CD4-positive, alpha-beta T cell treated with Interleukin-4 for 4 hours (primary cell): Measurements from ENCODE around the gene FBXL4.

Experiments used
- DNase-seq: peaks from one replicate; pipeline ENCODE4 v3.0.0-alpha.2; 2020

FBXL4 gene

DNA sequence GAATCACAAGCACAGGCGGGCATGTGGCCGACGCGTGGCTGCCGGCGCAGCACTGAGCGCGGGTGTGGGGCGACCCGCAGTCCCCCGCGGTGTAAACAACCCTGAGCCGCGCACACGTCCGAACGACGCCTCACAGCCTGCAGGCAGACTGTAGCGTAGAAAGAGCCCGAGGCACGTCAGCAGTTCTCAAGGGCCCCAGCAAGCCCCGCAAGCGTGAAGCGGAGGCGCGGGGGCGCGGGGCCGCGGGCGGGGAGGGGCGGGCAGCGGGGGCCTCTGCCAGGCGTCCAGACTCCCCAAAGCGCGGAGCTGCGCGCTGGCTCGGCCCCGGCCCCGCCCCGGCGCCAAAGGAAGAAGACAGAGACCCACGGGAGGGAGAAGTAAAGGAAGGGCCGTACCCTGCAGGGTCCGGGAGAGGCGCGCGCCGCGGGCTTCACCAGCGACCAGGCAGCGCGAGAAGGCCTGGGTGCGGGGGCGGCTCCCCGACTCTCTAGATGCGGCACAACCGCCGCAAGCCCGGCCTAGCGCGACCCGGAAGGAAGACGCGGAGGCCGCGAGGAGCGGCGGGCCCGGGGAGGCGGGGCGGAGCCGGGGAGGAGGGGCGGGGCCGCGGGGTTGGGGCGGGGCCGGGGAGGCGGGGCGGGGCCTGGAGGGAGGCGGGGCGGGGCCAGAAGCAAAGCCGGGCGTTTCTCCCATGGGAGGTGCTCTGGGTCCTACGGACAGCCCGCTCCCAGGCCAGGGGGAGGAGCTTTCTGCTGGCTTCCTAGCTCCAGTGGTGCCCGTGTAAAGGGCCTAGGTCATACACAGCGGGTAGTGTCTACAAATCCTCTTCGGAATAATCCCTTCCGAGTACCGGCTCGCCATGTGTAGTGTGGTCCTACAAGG is at the start of gene FBXL4:
Gene FBXL4, minus strand, starts transcription at position 536 of the 882 bp plus-strand sequence. CDS start 20,958 bp downstream, outside the sequence.
- DNase-seq, result peak; percentile 70

GRCh38 chr6:98995116-98995515 is 47.4 kb upstream of the FBXL4 start:
- no peak for DNase-seq

DNA sequence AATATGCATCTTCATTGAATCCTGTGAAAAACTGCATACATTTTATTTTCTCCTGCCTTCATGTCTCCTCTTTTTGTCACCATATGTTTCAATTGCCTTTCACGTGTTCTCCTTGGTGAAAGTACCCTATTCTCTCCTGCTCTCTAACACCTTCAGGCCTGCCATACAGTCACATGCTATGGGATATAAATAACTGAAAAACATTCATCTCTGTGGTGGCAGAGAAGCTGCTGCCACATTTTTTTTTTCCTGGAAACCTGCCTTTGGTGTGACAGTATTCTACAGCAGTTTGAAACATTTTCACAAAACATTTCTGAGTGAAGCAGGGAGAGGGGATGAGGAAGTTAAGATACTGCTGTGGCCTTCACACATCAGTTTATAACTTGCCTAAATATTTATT is 44.8 kb upstream of the FBXL4 start:
- DNase-seq, result no peak

- no peak for DNase-seq
Observed at GRCh38 chr6:98986071-98986615, 38.4 kb upstream of the FBXL4 start.

GRCh38 chr6:98985391-98985790 is 37.6 kb upstream of the FBXL4 start:
- DNase-seq, result no peak

GRCh38 chr6:98984121-98984520 is 36.4 kb upstream of the FBXL4 start:
- no peak for DNase-seq

GRCh38 chr6:98981473-98981872 is 33.7 kb upstream of the FBXL4 start:
- no peak for DNase-seq

- no peak for DNase-seq
Observed at GRCh38 chr6:98980819-98981218, 33.1 kb upstream of the FBXL4 start.

DNA sequence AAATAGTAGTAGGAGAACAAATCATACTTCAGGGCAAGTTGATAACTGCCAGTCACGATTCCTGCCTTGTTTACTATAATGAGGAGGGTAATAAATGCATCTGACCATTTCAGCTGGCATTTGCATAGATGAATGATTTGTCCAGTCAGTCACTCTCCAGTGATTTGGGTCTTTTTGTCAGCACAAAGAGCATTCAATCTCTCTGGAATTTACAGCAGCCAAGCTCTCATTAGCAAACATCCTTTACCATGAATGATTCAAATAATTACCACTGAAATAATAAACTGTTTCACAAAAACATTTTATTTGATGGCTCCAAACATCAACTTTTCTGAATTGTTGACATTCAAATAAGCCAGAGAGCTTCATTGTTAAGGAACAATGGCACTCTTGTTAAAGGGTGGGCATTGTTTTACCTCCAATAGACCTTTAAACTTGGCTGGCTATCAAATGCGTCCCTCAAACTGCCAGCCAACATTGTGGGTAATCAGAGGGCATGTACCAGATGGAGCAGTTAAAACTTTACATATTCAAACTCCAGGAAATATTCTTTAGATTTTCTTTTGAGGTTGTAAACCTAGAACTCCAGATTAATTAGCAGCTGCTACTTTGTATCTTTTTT is 30.0 kb upstream of the FBXL4 start:
- DNase-seq, result no peak

DNA sequence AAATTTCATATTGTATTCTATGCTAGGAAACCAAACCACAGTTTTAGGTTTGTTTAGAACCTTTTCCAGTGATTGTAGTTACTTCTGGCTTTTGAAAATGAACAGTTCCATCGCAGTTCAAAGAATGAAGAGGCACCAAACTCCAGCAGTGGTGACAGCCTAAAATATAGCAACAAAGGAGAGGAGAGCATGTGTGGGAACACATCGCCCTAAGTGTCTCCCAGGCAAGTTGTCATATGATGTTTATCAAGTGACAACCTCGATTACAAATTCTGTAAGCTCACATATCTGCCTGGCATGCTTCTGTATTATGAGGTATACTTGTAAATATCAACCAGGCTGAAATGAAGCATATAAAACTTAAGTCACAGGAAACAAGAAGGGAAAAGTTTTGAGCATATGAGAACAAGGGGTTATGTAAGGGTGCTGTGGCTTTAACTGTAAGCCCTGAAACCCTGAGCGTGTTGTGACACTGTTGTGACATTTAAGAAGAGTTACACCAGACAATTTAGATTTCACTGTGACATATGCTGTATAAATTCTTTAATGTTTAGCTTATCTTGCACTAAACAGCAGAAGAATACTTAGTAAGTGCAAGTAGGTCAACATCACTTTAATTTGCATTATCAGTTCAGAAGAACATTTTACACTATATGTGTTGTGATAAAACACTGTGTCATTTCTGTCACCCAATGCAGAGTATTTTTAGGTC is 29.1 kb upstream of the FBXL4 start:
- DNase-seq, result no peak

DNA sequence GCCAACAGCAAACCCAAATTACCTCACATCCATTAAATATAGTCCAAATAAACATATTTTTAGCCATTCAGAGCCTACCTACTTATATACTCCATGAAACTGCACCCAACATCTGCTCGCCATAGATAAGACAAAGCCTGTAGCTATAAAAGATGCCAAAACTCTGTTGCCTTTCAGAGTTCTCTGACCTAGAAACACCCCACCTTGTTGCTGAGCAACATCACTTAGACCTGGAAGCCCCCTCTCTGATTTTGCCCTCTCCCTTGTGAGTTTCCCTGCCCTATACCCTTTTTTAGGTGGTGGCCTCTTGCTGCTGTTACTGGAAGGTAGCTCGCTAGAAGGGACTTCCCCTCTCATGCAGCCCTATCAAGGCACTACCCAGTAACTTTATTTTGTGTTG is 27.7 kb upstream of the FBXL4 start:
- no peak for DNase-seq

GRCh38 chr6:98974309-98974708 is 26.6 kb upstream of the FBXL4 start:
- no peak for DNase-seq

- DNase-seq, result no peak
Observed at GRCh38 chr6:98973571-98973970, 25.8 kb upstream of the FBXL4 start.

DNA sequence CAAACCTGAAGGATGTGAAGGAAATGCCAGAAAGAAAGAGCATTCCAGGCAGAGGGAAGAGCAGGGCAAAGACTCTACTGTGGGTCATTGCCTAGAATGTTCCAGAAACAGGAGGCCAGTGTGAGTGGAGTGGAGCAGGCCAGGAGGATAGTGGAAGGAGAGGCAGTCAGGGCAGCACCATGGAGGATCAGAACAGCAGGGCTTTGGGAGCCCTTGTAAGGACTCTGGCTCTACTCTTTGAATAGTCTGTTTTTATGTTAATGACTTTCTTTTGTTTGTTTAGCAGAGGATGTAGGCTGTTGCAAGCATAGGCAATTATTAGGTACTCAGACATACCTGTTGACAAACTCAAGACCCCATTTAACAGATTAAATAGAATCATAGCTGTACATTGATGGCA is 23.6 kb upstream of the FBXL4 start:
- DNase-seq, result no peak

- DNase-seq, result no peak
Observed at GRCh38 chr6:98970469-98970868, 22.7 kb upstream of the FBXL4 start.

DNA sequence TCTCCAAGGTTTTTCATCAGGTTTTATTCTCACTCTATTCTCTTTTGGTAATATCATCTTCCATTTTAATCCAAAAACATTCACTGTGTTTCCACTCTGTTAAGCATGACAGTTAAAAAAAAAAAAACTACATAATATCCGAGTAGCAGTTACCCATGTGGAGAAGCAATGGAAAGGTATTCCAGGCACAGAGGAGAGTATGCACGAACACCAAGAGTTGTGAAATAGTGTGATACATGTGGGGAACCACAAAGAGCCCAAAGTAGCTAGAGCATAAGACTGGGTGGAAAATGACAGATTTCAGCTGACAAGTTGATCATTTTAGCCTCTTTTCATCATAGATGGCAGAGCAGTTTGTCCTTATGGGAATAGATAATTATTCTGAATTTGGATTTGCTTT is 19.9 kb upstream of the FBXL4 start:
- DNase-seq, result no peak

DNA sequence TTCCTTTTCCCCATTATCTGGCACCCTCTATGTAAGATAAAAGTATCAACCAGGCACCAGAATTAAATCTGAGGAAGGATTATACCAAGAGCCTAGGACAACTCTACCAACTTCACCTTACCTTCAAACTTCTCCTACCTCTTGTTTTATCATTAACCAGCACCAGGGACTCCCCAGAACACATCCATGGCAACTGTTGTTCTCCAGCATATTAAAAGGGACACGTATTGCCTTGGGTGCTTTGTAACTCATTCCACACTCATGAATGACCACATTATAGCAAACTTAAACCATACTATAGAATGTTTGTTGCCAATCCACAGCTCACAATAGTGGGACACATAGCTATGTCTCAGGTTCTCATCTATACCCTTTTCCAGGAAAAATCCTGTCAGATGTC is 11.9 kb upstream of the FBXL4 start:
- no peak for DNase-seq

GRCh38 chr6:98958776-98959175 is 11.0 kb upstream of the FBXL4 start:
- DNase-seq, result no peak

DNA sequence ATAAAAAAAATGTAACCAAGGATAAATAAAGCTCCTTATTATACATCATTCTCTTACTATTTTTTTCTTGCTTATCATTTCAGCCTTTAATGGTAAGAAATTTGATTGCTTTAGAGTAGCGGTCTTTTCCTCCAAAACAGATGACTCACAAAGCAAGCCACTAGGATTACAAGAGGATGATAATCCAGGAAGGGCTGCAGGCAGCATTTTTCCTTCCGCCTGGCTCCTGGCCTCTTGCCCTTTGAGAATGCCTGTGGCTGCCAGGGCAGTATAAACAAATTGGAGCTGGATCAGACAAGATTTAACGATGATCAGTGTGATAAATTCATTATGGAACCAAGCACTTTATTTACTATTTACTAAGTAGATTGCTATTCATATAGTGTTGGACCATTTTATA is 9.7 kb upstream of the FBXL4 start:
- no peak for DNase-seq

DNA sequence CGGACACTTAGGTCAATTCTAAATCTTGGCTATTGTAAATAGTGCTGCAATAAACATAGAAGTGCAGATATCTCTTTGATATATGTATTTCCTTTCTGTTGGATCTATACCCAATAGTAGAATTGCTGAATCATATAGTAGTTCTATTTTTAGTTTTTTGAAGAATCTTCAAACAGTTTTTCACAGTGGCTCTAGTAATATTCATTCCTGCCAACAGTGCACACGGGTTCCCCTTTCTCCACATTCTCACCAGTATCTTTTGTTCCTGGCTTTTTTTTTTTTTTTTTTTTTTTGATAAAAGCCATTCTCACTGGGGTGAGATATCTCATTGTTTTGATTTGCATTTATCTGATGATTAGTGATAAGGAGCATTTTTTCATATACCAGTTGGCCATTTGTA is 1.8 kb upstream of the FBXL4 start:
- no peak for DNase-seq

DNA sequence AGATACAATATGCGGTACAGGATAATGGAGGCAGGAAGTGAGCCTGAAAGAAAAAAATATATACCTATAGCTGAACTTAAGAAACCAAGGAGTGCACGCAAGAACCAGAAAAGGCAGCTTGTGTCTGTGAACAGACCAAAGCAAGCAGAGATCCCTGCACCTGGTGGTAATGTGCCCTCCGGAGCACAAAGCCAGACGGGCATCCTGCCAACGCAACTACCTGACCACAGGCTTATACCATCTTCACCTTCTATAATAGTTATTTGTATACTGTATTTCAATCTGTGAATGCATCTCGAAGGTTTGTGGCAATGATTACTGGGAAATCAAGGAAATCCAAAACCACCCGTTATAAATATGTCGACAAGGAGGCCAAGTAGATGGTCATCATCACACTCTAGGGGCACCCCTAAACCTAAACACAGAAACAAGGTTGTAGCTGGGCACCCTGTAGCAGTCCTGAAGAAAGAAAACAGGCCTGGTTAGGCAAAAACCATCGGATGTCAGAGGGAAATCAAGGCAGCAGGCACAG is 801 bp downstream of the FBXL4 start:
- peak; percentile 33 for DNase-seq

DNA sequence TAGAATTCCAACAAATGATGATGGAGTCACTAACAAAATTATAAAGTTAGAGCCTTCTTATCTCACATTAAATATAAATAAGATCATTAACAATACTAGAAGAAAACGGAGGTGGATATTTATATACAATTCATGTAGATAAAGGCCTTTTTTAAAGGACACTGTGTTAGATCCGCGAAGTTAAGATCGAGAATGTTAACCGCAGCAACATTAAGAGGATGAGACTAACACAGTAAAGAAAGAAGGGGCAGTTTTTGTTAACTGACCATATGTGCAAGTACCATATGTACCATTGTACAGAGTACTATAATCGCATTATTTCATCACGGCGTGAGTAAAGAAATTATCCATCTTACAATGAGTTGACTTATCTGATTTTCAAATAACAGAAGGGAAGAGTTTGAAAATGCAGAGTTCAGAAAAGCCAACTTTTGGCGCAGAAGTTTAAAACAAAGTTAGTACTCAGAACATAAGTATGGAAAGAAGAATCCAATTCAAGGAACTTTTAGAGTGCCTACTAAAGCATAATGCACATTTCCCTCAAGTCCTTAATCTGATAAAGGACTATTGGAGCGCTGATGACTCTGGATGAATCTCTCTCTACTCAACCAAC is 1.4 kb downstream of the FBXL4 start:
- DNase-seq, result no peak
